ENCODE results near the gene TXNRD3.
"Not testable (repeated sequence)": the region's sequence is repeated elsewhere in the genome, so short reads cannot be mapped to it uniquely, and the experiment has no call there.

TXNRD3 gene

GRCh38 chr3:126630020-126630419 is 24.9 kb downstream of the TXNRD3 start:
- no peak for DNase-seq (ENCODE audit: low spot score)
- in situ Hi-C loops (cut with MboI; ENCODE audit: low sequenced_read_pairs, unreplicated experiment): no loop called here
- TF ChIP-seq CTCF (IDR thresholded peaks at IDR 0.05; ENCODE audit: borderline replicate concordance, control extremely low read depth, extremely low read depth, insufficient read depth, missing control alignments): no peak

- in situ Hi-C loops (cut with MboI; ENCODE audit: low sequenced_read_pairs, unreplicated experiment): not testable (repeated sequence)
These were observed 29.2 kb downstream of the TXNRD3 start for GRCh38 chr3:126625735-126626134.

GRCh38 chr3:126622694-126623093 is 32.2 kb downstream of the TXNRD3 start:
- TF ChIP-seq CTCF (IDR thresholded peaks at IDR 0.05; ENCODE audit: borderline replicate concordance, control extremely low read depth, extremely low read depth, insufficient read depth, missing control alignments): no peak
- DNase-seq (ENCODE audit: low spot score): no peak
- in situ Hi-C loops (cut with MboI; ENCODE audit: low sequenced_read_pairs, unreplicated experiment): no loop called here

More at GRCh38 chr3:126625735-126626134, 29.2 kb downstream of the TXNRD3 start:
- DNase-seq (ENCODE audit: low spot score): not testable (repeated sequence)

- TF ChIP-seq CTCF (IDR thresholded peaks at IDR 0.05; ENCODE audit: borderline replicate concordance, control extremely low read depth, extremely low read depth, insufficient read depth, missing control alignments): no peak
- no peak for DNase-seq (ENCODE audit: low spot score)
- in situ Hi-C loops (cut with MboI; ENCODE audit: low sequenced_read_pairs, unreplicated experiment): no loop called here
These were observed 33.1 kb downstream of the TXNRD3 start for GRCh38 chr3:126621627-126622345.

- DNase-seq (ENCODE audit: low spot score): no peak
- in situ Hi-C loops (cut with MboI; ENCODE audit: low sequenced_read_pairs, unreplicated experiment): no loop called here
- no peak for TF ChIP-seq CTCF (IDR thresholded peaks at IDR 0.05; ENCODE audit: borderline replicate concordance, control extremely low read depth, extremely low read depth, insufficient read depth, missing control alignments)
These were observed 33.8 kb downstream of the TXNRD3 start for GRCh38 chr3:126621171-126621570.

- in situ Hi-C loops (cut with MboI; ENCODE audit: low sequenced_read_pairs, unreplicated experiment): no loop called here
- no peak for TF ChIP-seq CTCF (IDR thresholded peaks at IDR 0.05; ENCODE audit: borderline replicate concordance, control extremely low read depth, extremely low read depth, insufficient read depth, missing control alignments)
- DNase-seq (ENCODE audit: low spot score): no peak
These were observed 34.2 kb downstream of the TXNRD3 start for GRCh38 chr3:126620738-126621137.

GRCh38 chr3:126618760-126619159 is 36.2 kb downstream of the TXNRD3 start:
- no peak for DNase-seq (ENCODE audit: low spot score)
- in situ Hi-C loops (cut with MboI; ENCODE audit: low sequenced_read_pairs, unreplicated experiment): no loop called here
- TF ChIP-seq CTCF (IDR thresholded peaks at IDR 0.05; ENCODE audit: borderline replicate concordance, control extremely low read depth, extremely low read depth, insufficient read depth, missing control alignments): no peak

Data from GM13976 (cell line).